ENCODE data around the gene RDX.
"Not testable (repeated sequence)": the region's sequence is repeated elsewhere in the genome, so short reads cannot be mapped to it uniquely, and the experiment has no call there.

Gene RDX

GRCh38 chr11:110269996-110270395 is 26.4 kb downstream of the RDX start:
- DNase-seq = no peak

- no peak for DNase-seq
Measured at GRCh38 chr11:110268441-110268840, 28.0 kb downstream of the RDX start.

GRCh38 chr11:110262072-110262403 is 34.4 kb downstream of the RDX start:
- no peak for DNase-seq

GRCh38 chr11:110261195-110262071 is 35.0 kb downstream of the RDX start:
- no peak for DNase-seq

GRCh38 chr11:110253525-110253924 is 42.9 kb downstream of the RDX start:
- no peak for DNase-seq

GRCh38 chr11:110251836-110252235 is 44.6 kb downstream of the RDX start:
- no peak for DNase-seq

GRCh38 chr11:110250168-110250567 is 46.2 kb downstream of the RDX start:
- no peak for DNase-seq

- no peak for DNase-seq
Measured at GRCh38 chr11:110249766-110250165, 46.6 kb downstream of the RDX start.

- DNase-seq = no peak
Measured at GRCh38 chr11:110249066-110249465, 47.3 kb downstream of the RDX start.

- DNase-seq = no peak
Measured at GRCh38 chr11:110243791-110244190, 52.6 kb downstream of the RDX start.

- no peak for DNase-seq
Measured at GRCh38 chr11:110242746-110243145, 53.7 kb downstream of the RDX start.

- no peak for DNase-seq
Measured at GRCh38 chr11:110242188-110242587, 54.2 kb downstream of the RDX start.

GRCh38 chr11:110235966-110236365 is 60.4 kb downstream of the RDX start:
- DNase-seq = no peak

- DNase-seq = no peak
Measured at GRCh38 chr11:110230377-110230776, 66.0 kb downstream of the RDX start.

GRCh38 chr11:110219006-110219785 is 77.2 kb downstream of the RDX start:
- no peak for DNase-seq

GRCh38 chr11:110217936-110218335 is 78.5 kb downstream of the RDX start:
- DNase-seq = no peak

- DNase-seq = no peak
Measured at GRCh38 chr11:110217223-110217877, 79.1 kb downstream of the RDX start.

GRCh38 chr11:110209313-110209694 is 87.1 kb downstream of the RDX start:
- DNase-seq = not testable (repeated sequence)

GRCh38 chr11:110208678-110209312 is 87.6 kb downstream of the RDX start:
- DNase-seq = not testable (repeated sequence)

- no peak for DNase-seq
Measured at GRCh38 chr11:110207123-110207522, 89.3 kb downstream of the RDX start.

GRCh38 chr11:110200836-110201235 is 95.6 kb downstream of the RDX start:
- DNase-seq = no peak

GRCh38 chr11:110200241-110200640 is 96.2 kb downstream of the RDX start:
- no peak for DNase-seq

Data from stimulated activated CD4-positive, alpha-beta T cell treated with anti-CD3 and anti-CD28 coated beads, Interleukin-4, amount 100 ng/mL, for 24 hours (primary cell).